Measurements from ENCODE around the gene CCDC71. TPM values are rescaled to one million over a fixed set of nuclear protein-coding genes. Genes with fewer than 3 reads are reported as not detected.
A peak's percentile ranks its signal among the peaks of the same experiment; 100 is the strongest.

Gene CCDC71
- 9.8 and 10.4 TPM in 2 replicates for total RNA-seq (2014; rRNA removed; shearing (Covaris generic))
- 16.2 and 20.1 TPM in 2 replicates for polyA plus RNA-seq (2014; cell fraction: nucleus; rRNA removed)

GRCh38 chr3:49165771-49166751 is at the start of gene CCDC71:
CCDC71 (minus strand) TSS chr3:49166331; CDS start chr3:49164208, 2,123 bp downstream.
- peak; percentile 45 for DNase-seq (ENCODE audit: extremely low read depth, low read depth)

DNA sequence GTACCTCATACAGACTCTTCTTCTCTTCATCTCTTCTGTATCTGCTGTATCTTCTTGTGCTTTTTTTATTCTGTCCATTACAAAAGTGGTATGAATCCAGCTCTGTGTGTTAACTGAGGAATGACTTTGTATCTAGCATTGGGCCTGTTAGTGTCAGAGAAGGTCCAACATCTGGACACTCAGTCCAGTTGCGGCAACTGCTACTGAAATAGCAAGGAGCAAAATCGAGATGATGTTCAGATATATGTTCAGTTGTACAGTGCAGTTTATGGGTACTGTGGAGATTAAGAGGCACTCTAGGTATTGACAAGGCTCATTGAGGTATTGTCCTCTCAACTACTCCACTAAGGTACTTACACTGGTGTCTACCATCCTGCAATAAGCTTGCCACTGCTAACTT is 47.9 kb upstream of the CCDC71 start:
- no peak for DNase-seq (ENCODE audit: extremely low read depth, low read depth)

GRCh38 chr3:49213541-49213943 is 47.4 kb upstream of the CCDC71 start:
- no peak for DNase-seq (ENCODE audit: extremely low read depth, low read depth)

DNA sequence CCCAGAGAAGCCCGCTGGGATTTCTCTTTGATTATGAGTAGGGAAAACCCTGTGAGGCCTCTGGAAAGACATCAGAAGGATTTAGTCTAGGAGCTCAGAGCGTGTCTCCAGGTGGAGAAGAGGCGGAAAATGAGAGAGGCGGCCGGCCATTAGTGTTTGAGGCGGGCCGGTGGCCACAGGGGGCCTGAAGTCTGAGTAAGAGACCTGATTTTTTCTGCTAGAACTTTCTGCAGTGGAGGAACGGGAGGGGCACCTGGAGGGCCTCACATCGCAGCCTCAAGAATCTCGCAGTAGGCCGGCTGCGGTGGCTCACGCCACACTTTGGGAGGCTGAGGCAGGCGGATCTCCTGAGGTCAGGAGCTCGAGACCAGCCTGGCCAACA is 33.8 kb upstream of the CCDC71 start:
- DNase-seq (ENCODE audit: extremely low read depth, low read depth), result no peak

DNA sequence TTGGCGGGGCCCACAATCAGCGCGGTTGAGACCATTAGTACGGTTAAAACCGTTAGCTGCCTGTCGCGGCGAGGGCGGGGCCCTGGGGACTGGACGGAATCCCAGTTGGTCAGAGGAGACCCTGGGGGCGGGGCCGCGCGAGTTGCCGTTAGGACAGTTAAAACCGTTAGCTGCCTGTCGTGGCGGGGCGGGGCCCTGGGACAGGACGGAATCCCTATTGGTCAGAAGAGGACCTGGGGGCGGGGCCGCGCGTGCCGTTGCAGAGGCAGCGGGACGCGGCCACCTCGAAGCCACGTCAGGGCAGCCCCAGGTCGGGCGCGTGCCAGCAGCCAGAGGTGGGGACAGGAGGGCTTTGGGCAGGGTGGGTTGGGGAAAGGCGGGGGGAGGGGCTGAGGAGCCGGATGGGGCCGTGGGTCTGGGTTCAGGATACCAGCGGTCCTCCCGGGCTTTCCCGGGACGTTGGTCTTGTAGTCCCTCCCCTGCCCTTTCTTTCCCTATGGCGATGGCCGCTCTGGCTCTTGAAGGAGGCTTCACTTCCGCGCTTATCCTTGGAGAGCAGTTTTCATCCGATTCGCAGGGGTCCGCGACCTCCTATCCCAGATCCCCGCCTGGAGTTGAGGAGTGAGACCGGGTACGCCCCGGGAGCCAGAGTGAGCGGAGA is 33.2 kb upstream of the CCDC71 start:
- DNase-seq (ENCODE audit: extremely low read depth, low read depth), result no peak

- DNase-seq (ENCODE audit: extremely low read depth, low read depth), result no peak
Measured at GRCh38 chr3:49198611-49199230, 32.6 kb upstream of the CCDC71 start.

DNA sequence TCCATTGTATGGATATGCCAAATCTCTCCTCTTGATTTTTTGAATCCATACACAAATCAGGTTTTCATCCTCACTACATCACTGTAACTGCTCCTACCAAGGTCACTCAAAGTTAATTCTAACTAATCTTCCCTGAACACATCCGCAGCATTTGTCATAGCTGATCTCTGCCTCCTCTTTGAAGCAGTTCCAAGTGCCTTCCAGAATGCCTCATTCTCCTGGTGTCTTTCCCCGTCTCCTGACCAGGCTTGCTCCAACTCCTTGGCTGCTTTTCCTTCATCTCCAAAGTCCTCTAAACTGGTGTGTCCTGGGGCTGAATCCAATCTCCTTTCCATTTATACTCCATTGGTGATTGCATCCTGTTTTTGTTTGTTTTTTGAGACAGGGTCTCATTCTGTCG is 32.0 kb upstream of the CCDC71 start:
- DNase-seq (ENCODE audit: extremely low read depth, low read depth), result no peak

GRCh38 chr3:49191741-49192140 is 25.6 kb upstream of the CCDC71 start:
- DNase-seq (ENCODE audit: extremely low read depth, low read depth), result no peak

DNA sequence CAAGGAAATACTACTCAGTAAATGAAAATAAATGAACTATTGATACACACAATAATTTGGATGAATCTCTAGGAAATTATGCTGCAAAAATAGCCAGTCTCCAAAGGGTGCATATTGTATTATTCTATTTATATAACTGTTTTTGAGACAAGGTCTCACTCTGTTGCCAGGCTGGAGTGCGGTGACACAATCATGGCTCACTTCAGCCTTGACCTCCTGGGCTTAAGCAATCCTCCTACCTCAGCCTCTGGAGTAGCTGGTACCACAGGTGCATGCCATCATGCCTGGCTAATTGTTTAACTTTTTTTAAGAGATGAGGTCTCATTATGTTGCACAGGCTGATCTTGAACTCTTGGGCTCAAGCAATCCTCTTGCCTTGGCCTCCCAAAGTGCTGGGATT is 17.7 kb upstream of the CCDC71 start:
- no peak for DNase-seq (ENCODE audit: extremely low read depth, low read depth)

DNA sequence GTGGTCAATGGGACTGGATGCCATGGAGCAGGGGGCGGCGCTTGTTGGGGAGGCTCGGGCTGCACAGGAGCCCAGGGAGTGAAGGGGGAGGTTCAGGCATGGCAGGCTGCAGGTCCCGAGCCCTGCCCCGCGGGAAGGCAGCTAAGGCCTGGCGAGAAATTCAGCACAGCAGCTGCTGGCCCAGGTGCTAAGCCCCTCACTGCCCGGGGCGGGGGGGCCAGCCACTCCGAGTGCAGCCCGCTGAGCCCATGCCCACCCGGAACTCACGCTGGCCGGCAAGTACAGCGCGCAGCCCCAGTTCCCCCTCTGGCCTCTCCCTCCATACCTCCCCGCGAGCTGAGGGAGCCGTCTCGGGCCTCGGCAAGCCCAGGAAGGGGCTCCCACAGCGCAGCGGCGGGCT is 16.6 kb upstream of the CCDC71 start:
- DNase-seq (ENCODE audit: extremely low read depth, low read depth), result no peak

GRCh38 chr3:49181351-49181750 is 15.2 kb upstream of the CCDC71 start:
- no peak for DNase-seq (ENCODE audit: extremely low read depth, low read depth)

DNA sequence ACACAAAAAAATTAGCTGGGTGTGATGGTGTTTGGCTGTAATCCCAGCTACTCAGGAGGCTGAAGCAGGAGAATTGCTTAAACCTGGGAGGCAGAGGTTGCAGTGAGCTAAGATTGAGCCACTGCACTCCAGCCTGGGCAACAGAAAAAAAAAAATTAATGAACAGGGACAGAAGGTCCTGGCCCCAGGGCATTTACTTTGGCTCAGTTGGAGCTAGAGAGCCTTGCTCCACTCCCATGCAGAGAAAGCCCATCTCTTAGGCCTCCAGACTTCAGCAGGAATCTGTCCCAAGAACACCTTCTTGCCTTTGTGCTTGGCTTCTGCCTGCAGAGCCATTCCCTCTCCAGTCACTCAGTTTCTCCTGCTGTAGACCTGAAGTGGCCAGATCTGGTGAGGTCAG is 14.0 kb upstream of the CCDC71 start:
- no peak for DNase-seq (ENCODE audit: extremely low read depth, low read depth)

- no peak for DNase-seq (ENCODE audit: extremely low read depth, low read depth)
Measured at GRCh38 chr3:49177073-49177472, 10.9 kb upstream of the CCDC71 start.

- DNase-seq (ENCODE audit: extremely low read depth, low read depth), result no peak
Measured at GRCh38 chr3:49175530-49175929, 9.4 kb upstream of the CCDC71 start.

GRCh38 chr3:49174397-49174985 is 8.4 kb upstream of the CCDC71 start:
- no peak for DNase-seq (ENCODE audit: extremely low read depth, low read depth)

- no peak for DNase-seq (ENCODE audit: extremely low read depth, low read depth)
Measured at GRCh38 chr3:49173792-49174170, 7.7 kb upstream of the CCDC71 start.

GRCh38 chr3:49173116-49173791 is 7.1 kb upstream of the CCDC71 start:
- DNase-seq (ENCODE audit: extremely low read depth, low read depth), result no peak

DNA sequence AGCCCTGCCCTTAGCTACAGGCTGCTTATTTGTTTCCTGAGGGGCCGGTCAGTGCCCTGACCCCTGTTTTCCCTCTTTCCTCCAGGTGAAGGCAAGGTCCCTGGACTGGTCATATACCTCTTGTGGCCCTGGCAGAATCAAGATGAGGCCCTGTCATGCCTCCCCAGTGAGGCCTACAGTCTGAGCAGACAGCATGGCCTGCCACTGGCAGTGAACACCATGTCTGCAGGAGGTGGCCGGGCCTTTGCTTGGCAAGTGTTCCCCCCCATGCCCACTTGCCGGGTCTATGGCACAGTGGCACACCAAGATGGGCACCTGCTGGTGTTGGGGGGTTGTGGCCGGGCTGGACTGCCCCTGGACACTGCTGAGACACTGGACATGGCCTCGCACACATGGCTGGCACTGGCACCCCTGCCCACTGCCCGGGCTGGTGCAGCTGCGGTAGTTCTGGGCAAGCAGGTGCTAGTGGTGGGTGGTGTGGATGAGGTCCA is 6.5 kb upstream of the CCDC71 start:
- DNase-seq (ENCODE audit: extremely low read depth, low read depth), result no peak

- no peak for DNase-seq (ENCODE audit: extremely low read depth, low read depth)
Measured at GRCh38 chr3:49171775-49172500, 5.8 kb upstream of the CCDC71 start.
